ENCODE results near the gene ANKRD63.

ANKRD63 gene

GRCh38 chr15:40235201-40235885 is 47.5 kb downstream of the ANKRD63 start:
- 83 to 91% methylated on average over 4 of the region's 4 CpGs for WGBS, 2 experiments
- Histone ChIP-seq H3K27ac (ENCODE audit: insufficient read depth, low read depth, low read length, poor library complexity, severe bottlenecking) (no peak overlapping the region), H3K27me3 (ENCODE audit: control insufficient read depth, insufficient read depth, low read length, poor library complexity, severe bottlenecking) (peaks cover 20% of the 10 kb centered on the region), H3K4me3 (ENCODE audit: insufficient read depth, low read depth, low read length) (no peak overlapping the region), H3K9me3 (ENCODE audit: control insufficient read depth, low read length) (no peaks in the 10 kb centered on the region), H3K36me3 (ENCODE audit: control insufficient read depth, insufficient read depth, low read length) (no peaks in the 10 kb centered on the region), H3K4me1 (ENCODE audit: control insufficient read depth, insufficient read depth, low read length) (peaks cover 17% of the 10 kb centered on the region)

- WGBS, 2 experiments, result 70 to 77% methylated on average over 4 of the region's 4 CpGs
- H3K4me1 ChIP-seq (ENCODE audit: control insufficient read depth, insufficient read depth, low read length), result peaks cover 13% of the 10 kb centered on the region
Observed at GRCh38 chr15:40234783-40235182, 48.1 kb downstream of the ANKRD63 start.

GRCh38 chr15:40233727-40234577 is 48.9 kb downstream of the ANKRD63 start:
- Histone ChIP-seq H3K9me3 (ENCODE audit: control insufficient read depth, low read length) (no peaks in the 10 kb centered on the region), H3K4me1 (ENCODE audit: control insufficient read depth, insufficient read depth, low read length) (peaks cover 6% of the 10 kb centered on the region), H3K36me3 (ENCODE audit: control insufficient read depth, insufficient read depth, low read length) (peaks cover 9% of the 10 kb centered on the region), H3K27me3 (ENCODE audit: control insufficient read depth, insufficient read depth, low read length, poor library complexity, severe bottlenecking) (peaks cover 12% of the 10 kb centered on the region), H3K4me3 (ENCODE audit: insufficient read depth, low read depth, low read length) (no peak overlapping the region), H3K27ac (ENCODE audit: insufficient read depth, low read depth, low read length, poor library complexity, severe bottlenecking) (no peak overlapping the region)
- WGBS, 2 experiments, result 93 to 94% methylated on average over 10 to 11 of the region's 11 CpGs

More at GRCh38 chr15:40234783-40235182, 48.1 kb downstream of the ANKRD63 start:
- Histone ChIP-seq H3K4me3 (ENCODE audit: insufficient read depth, low read depth, low read length) (no peak overlapping the region), H3K9me3 (ENCODE audit: control insufficient read depth, low read length) (no peaks in the 10 kb centered on the region), H3K27ac (ENCODE audit: insufficient read depth, low read depth, low read length, poor library complexity, severe bottlenecking) (no peak overlapping the region), H3K36me3 (ENCODE audit: control insufficient read depth, insufficient read depth, low read length) (peaks cover 2% of the 10 kb centered on the region), H3K27me3 (ENCODE audit: control insufficient read depth, insufficient read depth, low read length, poor library complexity, severe bottlenecking) (peaks cover 20% of the 10 kb centered on the region)

- H3K4me3 ChIP-seq (ENCODE audit: insufficient read depth, low read depth, low read length), result no peak overlapping the region
- no peaks in the 10 kb centered on the region for H3K4me1 ChIP-seq (ENCODE audit: control insufficient read depth, insufficient read depth, low read length)
- no peaks in the 10 kb centered on the region for H3K9me3 ChIP-seq (ENCODE audit: control insufficient read depth, low read length)
- no peak overlapping the region for H3K27ac ChIP-seq (ENCODE audit: insufficient read depth, low read depth, low read length, poor library complexity, severe bottlenecking)
- WGBS, 2 experiments, result 78 to 81% methylated on average over 7 of the region's 7 CpGs
- peaks cover 12% of the 10 kb centered on the region for H3K36me3 ChIP-seq (ENCODE audit: control insufficient read depth, insufficient read depth, low read length)
- H3K27me3 ChIP-seq (ENCODE audit: control insufficient read depth, insufficient read depth, low read length, poor library complexity, severe bottlenecking), result no peaks in the 10 kb centered on the region
Observed at GRCh38 chr15:40232625-40233070, 50.2 kb downstream of the ANKRD63 start.

Measured in ectodermal cell (in vitro differentiated cells).